Left lung (tissue), 10 donors: Measurements from ENCODE around the gene C13orf46. TPM values are rescaled to one million over a fixed set of nuclear protein-coding genes. Genes with fewer than 3 reads are reported as not detected.
A peak's percentile ranks its signal among the peaks of the same experiment; 100 is the strongest.

Experiments
- ATAC-seq: fragments of 200-7000 bp; cut with Tn5 transposase; one replicate; pipeline ENCODE4 v1.9.1; 2020; ENCODE audit warnings: moderate library complexity
- DNase-seq, 4 donors: peaks; one replicate each; pipeline ENCODE4 v3.0.0-alpha.2; 2013 to 2020
- H3K27ac ChIP-seq, 2 donors: fragments of 200-600 bp; sonication (generic) in 1 of 2; one replicate each; pipeline versions ENCODE4 v1.5.0 to v1.8.0; 2020 to 2021
- H3K27me3 ChIP-seq, 2 donors: fragments of 200-600 bp; sonication (generic) in 1 of 2; one replicate each; pipeline versions ENCODE4 v1.5.0 to v1.8.0; 2020 to 2021
- H3K36me3 ChIP-seq, 2 donors: fragments of 200-600 bp; sonication (generic) in 1 of 2; one replicate each; pipeline versions ENCODE4 v1.5.0 to v1.8.0; 2020 to 2021
- H3K4me1 ChIP-seq, 2 donors: fragments of 200-600 bp; one replicate each; pipeline ENCODE4 v1.8.0; 2021
- H3K4me3 ChIP-seq, 2 donors: fragments of 200-600 bp; sonication (generic) in 1 of 2; one replicate each; pipeline versions ENCODE4 v1.5.0 to v1.8.0; 2020 to 2021; ENCODE audit warnings: mild to moderate bottlenecking in 1 of 2
- H3K9me3 ChIP-seq, 2 donors: fragments of 200-600 bp; sonication (generic) in 1 of 2; one replicate each; pipeline versions ENCODE4 v1.5.0 to v1.8.0; 2020 to 2021
- intact Hi-C, 2 donors: fragments of 100-400 bp; cut with DNase I; formaldehyde crosslinking; loops; one replicate each; pipeline versions ENCODE4 v1.11.2 to v1.14.2; 2022
- polyA plus RNA-seq, 6 donors: library from polyadenylated mRNA; unstranded; fragments of 120-200 nt; gene quantifications; one replicate each; pipeline ENCODE4 v1.2.1, GENCODE V29; 2013; ENCODE audit not compliant: insufficient read length in 6 of 6
- total RNA-seq, 2 donors: library from RNA; stranded (reverse); fragmentation: NEBNext Ultra II Directional; extraction: Animal tissue kit (Norgen Biotek cat#: 25700); gene quantifications; one replicate each; pipeline ENCODE4 v1.2.1, GENCODE V29; 2021
- TF ChIP-seq, protein P1 (sequence below), 2 donors: fragments of 200-600 bp; sonication (generic) in 1 of 2; IDR thresholded peaks; one replicate each; pipeline versions ENCODE4 v1.5.0 to v1.8.0; 2021; ENCODE audit warnings: antibody characterized with exemption in 2 of 2
- donor health status: DM: no; HTN: yes; CAD: no.
- donor health status: DM: no; HTN: no; CAD: no.

The C13orf46 gene
- total and polyA plus RNA-seq, 8 donors = 0.10 to 7.5 (median 0.29) TPM

DNA sequence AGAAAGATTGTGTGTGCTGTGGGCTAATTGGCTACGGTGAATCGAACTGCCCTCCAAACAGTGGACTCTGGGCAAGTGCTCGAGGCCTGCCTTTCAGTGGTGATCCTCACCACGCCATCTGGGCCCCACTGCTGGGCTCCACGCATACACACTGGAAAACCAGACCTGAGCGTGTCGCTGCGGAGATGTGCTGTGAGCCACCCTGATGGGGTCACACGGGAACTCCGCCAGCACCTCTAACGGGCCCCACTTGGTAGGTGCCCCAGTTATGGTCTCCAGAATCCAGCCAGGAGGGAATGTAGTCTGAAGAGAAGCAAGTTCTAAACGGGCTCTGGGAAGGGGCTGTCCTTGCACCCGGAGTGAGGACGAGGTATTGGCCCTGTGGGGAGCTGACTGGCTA lies 39.3 kb downstream of the C13orf46 start:
- peaks cover 0 to 7% of the 10 kb centered on the region in 2 donors for H3K4me1 ChIP-seq
- no peak for ATAC-seq
- H3K27ac ChIP-seq = no peak overlapping the region
- peak in 2 of 4 donors; percentile 15 to 55 for DNase-seq
- H3K36me3 ChIP-seq = no peaks in the 10 kb centered on the region
- TF ChIP-seq, protein P1, sequence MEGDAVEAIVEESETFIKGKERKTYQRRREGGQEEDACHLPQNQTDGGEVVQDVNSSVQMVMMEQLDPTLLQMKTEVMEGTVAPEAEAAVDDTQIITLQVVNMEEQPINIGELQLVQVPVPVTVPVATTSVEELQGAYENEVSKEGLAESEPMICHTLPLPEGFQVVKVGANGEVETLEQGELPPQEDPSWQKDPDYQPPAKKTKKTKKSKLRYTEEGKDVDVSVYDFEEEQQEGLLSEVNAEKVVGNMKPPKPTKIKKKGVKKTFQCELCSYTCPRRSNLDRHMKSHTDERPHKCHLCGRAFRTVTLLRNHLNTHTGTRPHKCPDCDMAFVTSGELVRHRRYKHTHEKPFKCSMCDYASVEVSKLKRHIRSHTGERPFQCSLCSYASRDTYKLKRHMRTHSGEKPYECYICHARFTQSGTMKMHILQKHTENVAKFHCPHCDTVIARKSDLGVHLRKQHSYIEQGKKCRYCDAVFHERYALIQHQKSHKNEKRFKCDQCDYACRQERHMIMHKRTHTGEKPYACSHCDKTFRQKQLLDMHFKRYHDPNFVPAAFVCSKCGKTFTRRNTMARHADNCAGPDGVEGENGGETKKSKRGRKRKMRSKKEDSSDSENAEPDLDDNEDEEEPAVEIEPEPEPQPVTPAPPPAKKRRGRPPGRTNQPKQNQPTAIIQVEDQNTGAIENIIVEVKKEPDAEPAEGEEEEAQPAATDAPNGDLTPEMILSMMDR (IDR thresholded peaks at IDR 0.05) = no peak
- intact Hi-C loops = loop anchor here in 1 of 2 donors (10.0 kb wide), 1 partner anchor 130 kb away; no protein-coding TSS in a partner anchor
- H3K4me3 ChIP-seq = no peak overlapping the region
- peaks cover 0 to 33% of the 10 kb centered on the region in 2 donors for H3K27me3 ChIP-seq
- H3K9me3 ChIP-seq = no peaks in the 10 kb centered on the region

- peaks cover 0 to 7% of the 10 kb centered on the region in 2 donors for H3K4me1 ChIP-seq
- H3K36me3 ChIP-seq = no peaks in the 10 kb centered on the region
- DNase-seq (peak in 2 of 4 donors; percentile 28 to 66), ATAC-seq (no peak)
- H3K9me3 ChIP-seq = no peaks in the 10 kb centered on the region
- TF ChIP-seq, protein P1 (IDR thresholded peaks at IDR 0.05) = no peak
- intact Hi-C loops = loop anchor here in 1 of 2 donors (10.0 kb wide), 1 partner anchor 129 kb away; no protein-coding TSS in a partner anchor
- peaks cover 0 to 36% of the 10 kb centered on the region in 2 donors for H3K27me3 ChIP-seq
- H3K4me3 ChIP-seq = no peak overlapping the region
- no peak overlapping the region for H3K27ac ChIP-seq
These were observed 40.0 kb downstream of the C13orf46 start for GRCh38 chr13:113933901-113934300.

DNA sequence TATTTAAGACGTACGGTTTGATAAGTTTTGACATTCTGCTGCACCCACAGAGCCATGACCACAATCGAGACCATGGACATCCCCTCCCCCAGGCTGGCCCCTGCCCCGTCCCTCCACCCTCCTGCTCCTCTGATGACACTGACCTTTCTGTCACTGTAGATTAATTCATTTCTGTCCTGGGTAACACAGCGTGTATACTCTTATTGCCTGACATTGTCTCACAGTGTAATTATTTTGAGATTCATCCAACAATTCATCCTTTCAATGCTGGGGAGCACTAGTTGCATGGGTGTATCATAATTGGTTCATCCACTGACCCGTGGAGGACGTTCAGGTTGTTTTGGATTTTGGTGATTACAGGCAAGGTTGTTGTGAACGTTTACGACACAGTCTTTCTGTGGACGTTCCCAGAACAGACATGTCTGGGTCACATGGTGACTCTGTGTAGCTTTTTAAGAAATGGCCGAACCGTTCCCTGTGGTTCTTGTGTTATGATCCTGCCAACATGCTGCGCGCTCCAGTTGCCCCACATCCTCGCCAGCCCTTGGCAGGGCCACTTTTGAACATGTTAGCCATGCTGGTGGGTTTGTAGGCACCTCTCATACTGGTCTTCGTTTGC lies 41.9 kb downstream of the C13orf46 start:
- TF ChIP-seq, protein P1 (IDR thresholded peaks at IDR 0.05) = no peak
- Histone ChIP-seq H3K4me3 (no peak overlapping the region), H3K9me3 (no peaks in the 10 kb centered on the region), H3K27me3 (peaks cover 0 to 41% of the 10 kb centered on the region in 2 donors), H3K4me1 (peaks cover 4 to 7% of the 10 kb centered on the region in 2 donors), H3K27ac (no peak overlapping the region), H3K36me3 (no peaks in the 10 kb centered on the region)
- intact Hi-C loops = loop anchor here in 1 of 2 donors (10.0 kb wide), 1 partner anchor 127 kb away; no protein-coding TSS in a partner anchor
- peak in 1 of 4 donors; percentile 4 for DNase-seq
- ATAC-seq = no peak

- peak in 1 of 4 donors; percentile 29 for DNase-seq
- Histone ChIP-seq H3K9me3 (no peaks in the 10 kb centered on the region), H3K27ac (no peak overlapping the region), H3K36me3 (no peaks in the 10 kb centered on the region), H3K4me1 (peaks cover 4 to 7% of the 10 kb centered on the region in 2 donors), H3K4me3 (no peak overlapping the region), H3K27me3 (peaks cover 0 to 48% of the 10 kb centered on the region in 2 donors)
- TF ChIP-seq, protein P1 (IDR thresholded peaks at IDR 0.05) = no peak
- intact Hi-C loops = loop anchor here in 1 of 2 donors (10.0 kb wide), 1 partner anchor 126 kb away; no protein-coding TSS in a partner anchor
- ATAC-seq = no peak
These were observed 42.9 kb downstream of the C13orf46 start for GRCh38 chr13:113930671-113931637.
